Retinal pigment epithelial cell (primary cell): ENCODE measurements around the gene GARIN5A.

Experiments
- DNase-seq: peaks from one replicate; pipeline ENCODE4 v3.0.0-alpha.2; 2010; ENCODE audit warnings: low read depth
- H3K4me3 ChIP-seq: 2 replicates; pipeline ENCODE4 v1.5.1; 2011; ENCODE audit warnings: mild to moderate bottlenecking, low read length, control low read depth, moderate library complexity
- CTCF ChIP-seq: conservative IDR thresholded peaks from 2 replicates; pipeline ENCODE4 v1.5.1; 2011; ENCODE audit warnings: low read depth, low read length, control low read depth, inconsistent platforms

Gene GARIN5A

GRCh38 chr19:50516964-50517703 lies 40.5 kb upstream of the GARIN5A start:
- no peak for TF ChIP-seq CTCF
- DNase-seq = no peak
- H3K4me3 ChIP-seq = no peak overlapping the region

GRCh38 chr19:50516456-50516855 lies 39.8 kb upstream of the GARIN5A start:
- no peak for DNase-seq
- TF ChIP-seq CTCF = no peak
- H3K4me3 ChIP-seq = no peak overlapping the region

GRCh38 chr19:50515168-50515561 lies 38.5 kb upstream of the GARIN5A start:
- DNase-seq = no peak
- no peak overlapping the region for H3K4me3 ChIP-seq
- no peak for TF ChIP-seq CTCF

GRCh38 chr19:50514346-50515167 lies 37.9 kb upstream of the GARIN5A start:
- no peak for DNase-seq
- TF ChIP-seq CTCF = no peak
- peak overlapping the region; percentile 20 for H3K4me3 ChIP-seq

GRCh38 chr19:50513746-50514345 lies 37.2 kb upstream of the GARIN5A start, which contains the start of gene ASPDH:
TSS of gene ASPDH (minus strand) at chr19:50513913. CDS start at chr19:50513823, 90 bp downstream.
- H3K4me3 ChIP-seq = peak within 1 kb of the TSS; percentile 20
- no peak for DNase-seq
- no peak for TF ChIP-seq CTCF

GRCh38 chr19:50512999-50513745 lies 36.5 kb upstream of the GARIN5A start:
- H3K4me3 ChIP-seq = no peak overlapping the region
- TF ChIP-seq CTCF = no peak
- no peak for DNase-seq
